Ishikawa (cell line): ENCODE measurements around the gene BCAP31.

Source experiments
- CEBPB ChIP-seq: IDR thresholded peaks from 2 replicates; pipeline ENCODE4 v1.6.1; 2012
- CREB1 ChIP-seq: IDR thresholded peaks from 2 replicates; pipeline ENCODE4 v1.6.1; 2012; ENCODE audit warnings: low read depth
- EGR1 ChIP-seq: IDR thresholded peaks from 2 replicates; pipeline ENCODE4 v1.6.1; 2012
- EP300 ChIP-seq: IDR thresholded peaks from 2 replicates; pipeline ENCODE4 v1.6.1; 2012; ENCODE audit warnings: borderline replicate concordance
- FOXM1 ChIP-seq: IDR thresholded peaks from 2 replicates; pipeline ENCODE4 v1.6.1; 2012; ENCODE audit warnings: low read depth, borderline replicate concordance
- MAX ChIP-seq: IDR thresholded peaks from 2 replicates; pipeline ENCODE4 v1.6.1; 2012
- NFIC ChIP-seq: IDR thresholded peaks from 2 replicates; pipeline ENCODE4 v1.6.1; 2012
- RAD21 ChIP-seq: IDR thresholded peaks from 2 replicates; pipeline ENCODE4 v1.6.1; 2012; ENCODE audit warnings: low read depth
- REST ChIP-seq: IDR thresholded peaks from 2 replicates; pipeline ENCODE4 v1.6.1; 2012; ENCODE audit warnings: low read depth, mild to moderate bottlenecking
- TAF1 ChIP-seq: IDR thresholded peaks from 2 replicates; pipeline ENCODE4 v1.6.1; 2012; ENCODE audit warnings: low read depth, mild to moderate bottlenecking
- TCF12 ChIP-seq: IDR thresholded peaks from 2 replicates; pipeline ENCODE4 v1.6.1; 2012; ENCODE audit warnings: low read depth
- TEAD4 ChIP-seq: IDR thresholded peaks from 2 replicates; pipeline ENCODE4 v1.6.1; 2012
- YY1 ChIP-seq: IDR thresholded peaks from 2 replicates; pipeline ENCODE4 v1.6.1; 2012; ENCODE audit warnings: low read depth
- ZBTB7A ChIP-seq: IDR thresholded peaks from 2 replicates; pipeline ENCODE4 v1.6.1; 2012; ENCODE audit warnings: low read depth
- TF ChIP-seq, protein P1 (sequence below): IDR thresholded peaks from 2 replicates; pipeline ENCODE4 v1.6.1; 2012

Gene BCAP31

DNA sequence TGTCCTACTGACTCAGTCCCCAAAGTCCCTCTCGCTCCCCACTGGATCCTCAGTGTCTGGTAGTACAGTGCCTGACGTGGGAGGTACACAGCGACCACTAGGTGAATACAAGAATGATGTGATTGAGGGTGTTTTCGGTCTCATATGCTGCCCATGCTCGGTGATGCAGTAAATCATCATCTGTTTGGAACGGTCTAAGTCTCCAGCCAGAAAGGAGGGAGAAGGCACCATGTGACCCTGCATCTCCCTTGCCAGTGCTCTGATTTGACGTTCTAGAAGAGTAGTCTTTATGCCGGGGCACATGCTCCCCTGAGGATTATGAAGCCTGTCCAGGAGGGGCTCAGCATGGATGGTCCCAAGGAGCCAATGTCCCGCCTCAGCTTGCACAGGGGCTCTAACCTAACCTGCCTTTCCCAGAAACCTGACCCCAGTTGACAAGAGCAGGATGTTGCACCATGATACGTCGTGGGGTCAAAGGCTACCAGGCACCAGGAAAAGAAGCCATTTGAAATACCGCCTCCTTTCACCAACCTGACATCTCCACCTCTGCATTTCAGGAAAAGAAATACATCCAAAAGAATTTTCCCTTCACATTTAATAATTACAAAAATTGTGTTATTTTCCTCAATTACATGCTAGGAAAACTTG is 26.1 kb upstream of the BCAP31 start:
- TF ChIP-seq REST (no peak), MAX (no peak), TAF1 (no peak), FOXM1 (no peak), TEAD4 (no peak), EGR1 (no peak), EP300 (no peak), YY1 (no peak), CREB1 (no peak), TCF12 (no peak), RAD21 (no peak), ZBTB7A (no peak), CEBPB (no peak)
- TF ChIP-seq, protein P1, sequence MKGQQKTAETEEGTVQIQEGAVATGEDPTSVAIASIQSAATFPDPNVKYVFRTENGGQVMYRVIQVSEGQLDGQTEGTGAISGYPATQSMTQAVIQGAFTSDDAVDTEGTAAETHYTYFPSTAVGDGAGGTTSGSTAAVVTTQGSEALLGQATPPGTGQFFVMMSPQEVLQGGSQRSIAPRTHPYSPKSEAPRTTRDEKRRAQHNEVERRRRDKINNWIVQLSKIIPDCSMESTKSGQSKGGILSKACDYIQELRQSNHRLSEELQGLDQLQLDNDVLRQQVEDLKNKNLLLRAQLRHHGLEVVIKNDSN = no peak

GRCh38 chrX:153746359-153746758 is 22.2 kb upstream of the BCAP31 start:
- TF ChIP-seq ZBTB7A (no peak), TCF12 (no peak), FOXM1 (no peak), RAD21 (no peak), TEAD4 (no peak), YY1 (no peak)

- peak; percentile 61 for TF ChIP-seq MAX
Observed at GRCh38 chrX:153745067-153745433, 20.9 kb upstream of the BCAP31 start.

DNA sequence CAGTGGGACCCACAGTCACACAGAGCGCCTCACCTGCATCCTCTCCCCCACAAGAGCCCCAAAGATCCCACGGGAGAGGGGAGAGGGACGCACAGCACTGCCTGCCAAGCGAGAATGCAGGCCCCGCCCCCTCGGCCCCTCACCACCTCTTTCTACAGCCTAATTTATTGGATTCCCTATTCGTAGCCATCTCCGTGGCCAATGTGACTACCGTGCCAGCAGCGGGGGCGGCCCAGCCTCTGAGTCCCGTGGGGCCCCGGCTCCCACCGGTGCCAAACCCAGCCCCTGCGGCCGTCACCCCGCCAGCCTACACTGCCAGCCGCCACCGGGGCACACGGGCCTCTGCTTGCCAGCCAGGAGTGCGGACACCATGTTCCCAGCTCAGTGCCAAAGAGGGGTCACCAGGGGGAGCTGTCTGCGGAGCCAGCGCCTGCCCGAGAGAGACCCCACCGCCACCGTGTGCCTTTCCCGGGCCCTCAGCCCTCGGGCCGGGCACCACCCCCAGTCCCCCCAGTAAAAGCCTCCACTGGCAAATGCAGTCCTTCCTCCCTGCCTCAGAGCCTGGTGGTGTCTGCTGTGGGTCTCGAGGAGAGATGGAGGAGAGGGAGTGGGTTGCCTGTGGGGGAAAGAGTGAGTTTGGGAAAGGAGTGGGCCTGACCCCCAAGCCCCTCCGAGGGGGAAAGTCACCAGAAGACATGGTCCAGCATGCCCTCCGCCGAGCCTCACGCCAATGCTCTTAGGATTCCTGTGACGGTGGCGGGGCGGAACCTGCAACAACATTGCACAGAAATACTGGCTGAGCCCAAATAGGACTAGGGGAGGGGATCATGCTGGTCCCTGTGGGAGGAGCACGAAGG is 20.3 kb upstream of the BCAP31 start:
- no peak for TF ChIP-seq CREB1
- no peak for TF ChIP-seq EP300
- no peak for TF ChIP-seq NFIC
- TF ChIP-seq MAX = no peak
- TF ChIP-seq TEAD4 = no peak
- no peak for TF ChIP-seq CEBPB
- no peak for TF ChIP-seq TCF12
- no peak for TF ChIP-seq REST

GRCh38 chrX:153741446-153741845 is 17.3 kb upstream of the BCAP31 start:
- TF ChIP-seq REST (no peak), TAF1 (no peak), CEBPB (no peak), NFIC (no peak)
